BLaER1 treated with 17β-estradiol and CSF1 and Interleukin-3, amounts not matched to agents 10 nM and 100 nM (cell line): ENCODE data around the gene MYBPC2.

Experiments
- H3K27ac ChIP-seq, 11 experiments: shearing (Covaris generic); formaldehyde crosslinking; 2 replicates each; pipeline ENCODE4 v1.8.1; 2022
- H3K27me3 ChIP-seq, 11 experiments: shearing (Covaris generic); formaldehyde crosslinking; 2 replicates each; pipeline ENCODE4 v1.8.1; 2022
- H3K36me3 ChIP-seq, 11 experiments: shearing (Covaris generic); formaldehyde crosslinking; 2 replicates each; pipeline ENCODE4 v1.8.1; 2022
- H3K4me1 ChIP-seq, 10 experiments: shearing (Covaris generic); formaldehyde crosslinking; 2 replicates each; pipeline ENCODE4 v1.8.1; 2022
- H3K4me2 ChIP-seq, 11 experiments: shearing (Covaris generic); formaldehyde crosslinking; 2 replicates each; pipeline ENCODE4 v1.8.1; 2022
- H3K4me3 ChIP-seq, 10 experiments: shearing (Covaris generic); formaldehyde crosslinking; 2 replicates each; pipeline ENCODE4 v1.8.1; 2022
- H3K9ac ChIP-seq, 11 experiments: shearing (Covaris generic); formaldehyde crosslinking; 2 replicates each; pipeline ENCODE4 v1.8.1; 2022
- H3K9me3 ChIP-seq, 11 experiments: shearing (Covaris generic); formaldehyde crosslinking; replicated peaks in 1 of 11; 2 replicates each; pipeline ENCODE4 v1.8.1; 2022
- H4K20me1 ChIP-seq, 11 experiments: shearing (Covaris generic); formaldehyde crosslinking; 2 replicates each; pipeline ENCODE4 v1.8.1; 2022
- Cebpa-rat ChIP-seq, 11 experiments: shearing (Covaris generic); IDR thresholded peaks; 2 replicates each; pipeline ENCODE4 v1.8.1; 2022

MYBPC2 gene

GRCh38 chr19:50420808-50421207 is 11.9 kb upstream of the MYBPC2 start:
- peaks cover 0 to 45% (median 20%) of the 10 kb centered on the region in 11 experiments; a peak in 17 of 22 replicates for H3K36me3 ChIP-seq
- H3K4me3 ChIP-seq = peak overlapping the region in 6 of 10 experiments; percentile 63 to 80 (median 70); a peak in 8 of 20 replicates
- peak overlapping the region in 8 of 11 experiments; percentile 81 to 98 (median 96); a peak in 16 of 22 replicates for H3K4me2 ChIP-seq
- H3K4me1 ChIP-seq = peaks cover 39 to 70% (median 56%) of the 10 kb centered on the region in 10 experiments
- H4K20me1 ChIP-seq = peaks cover 0 to 19% (median 10%) of the 10 kb centered on the region in 11 experiments; a peak in 9 of 22 replicates
- H3K9me3 ChIP-seq = peaks cover 0 to 4% (median 0%) of the 10 kb centered on the region in 11 experiments; a peak in 1 of 22 replicates
- no peak for TF ChIP-seq Cebpa-rat (IDR thresholded peaks at IDR 0.05)
- peak overlapping the region in 2 of 11 experiments; percentile 74 to 81; a peak in 2 of 22 replicates for H3K9ac ChIP-seq
- peaks cover 0 to 7% (median 0%) of the 10 kb centered on the region in 11 experiments; a peak in 1 of 22 replicates for H3K27me3 ChIP-seq
- no peak overlapping the region for H3K27ac ChIP-seq

GRCh38 chr19:50422397-50423278 is 10.1 kb upstream of the MYBPC2 start:
- Histone ChIP-seq H4K20me1 (peaks cover 0 to 19% (median 7%) of the 10 kb centered on the region in 11 experiments; a peak in 9 of 22 replicates), H3K9ac (peak overlapping the region in 7 of 11 experiments; percentile 8 to 41 (median 29); a peak in 6 of 22 replicates), H3K9me3 (peaks cover 0 to 4% (median 0%) of the 10 kb centered on the region in 11 experiments; a peak in 1 of 22 replicates), H3K4me3 (no peak overlapping the region), H3K4me2 (peak overlapping the region in 7 of 11 experiments; percentile 1 to 98 (median 26); a peak in 6 of 22 replicates), H3K27ac (0 out of 22 replicates have a peak overlapping the region, but pooled peaks of 1 of the 11 experiments have one; percentile 26), H3K36me3 (peaks cover 0 to 56% (median 20%) of the 10 kb centered on the region in 11 experiments; a peak in 17 of 22 replicates), H3K27me3 (peaks cover 0 to 7% (median 0%) of the 10 kb centered on the region in 11 experiments; a peak in 1 of 22 replicates), H3K4me1 (peaks cover 24 to 57% (median 42%) of the 10 kb centered on the region in 10 experiments)
- no peak for TF ChIP-seq Cebpa-rat (IDR thresholded peaks at IDR 0.05)

DNA sequence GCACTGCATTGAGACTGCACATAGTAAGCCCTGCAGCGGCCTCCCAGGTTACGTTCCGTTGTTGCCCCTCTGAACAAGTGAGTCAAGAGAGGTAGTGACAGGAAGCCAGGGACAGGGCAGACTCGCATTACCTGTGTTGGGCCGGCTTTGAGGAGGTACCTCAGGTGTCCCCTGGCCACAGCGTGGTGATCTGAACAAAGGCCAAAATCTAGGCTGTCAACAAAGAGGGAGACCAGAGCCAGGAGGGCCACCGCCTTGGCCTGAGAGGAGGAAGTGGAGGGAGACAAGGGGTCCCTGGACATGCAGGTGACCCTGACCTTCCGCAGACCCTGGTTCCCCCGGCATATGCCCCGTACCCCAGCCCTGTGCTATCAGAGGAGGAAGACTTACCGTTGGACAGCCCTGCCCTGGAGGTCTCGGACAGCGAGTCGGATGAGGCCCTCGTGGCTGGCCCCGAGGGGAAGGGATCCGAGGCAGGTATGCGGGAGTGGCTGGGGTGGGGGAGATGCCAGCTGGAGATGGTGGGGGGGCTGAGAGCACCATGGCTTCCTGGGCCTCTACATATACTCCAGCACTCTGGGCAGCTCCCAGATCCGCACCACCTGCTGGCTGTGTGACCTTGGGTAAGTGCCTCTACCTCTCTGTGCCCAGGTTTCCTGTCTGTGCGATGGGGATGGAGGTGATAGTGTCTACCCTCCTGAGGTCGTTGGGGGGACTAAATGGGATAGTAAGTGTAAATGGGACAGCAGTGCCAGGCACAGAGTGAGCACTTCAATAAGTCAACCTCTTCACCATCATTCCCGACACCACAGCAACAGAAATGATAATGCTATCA is 9.2 kb upstream of the MYBPC2 start:
- Histone ChIP-seq H3K9ac (no peak overlapping the region; a peak in 1 of 22 replicates), H3K36me3 (peaks cover 0 to 60% (median 20%) of the 10 kb centered on the region in 11 experiments; a peak in 17 of 22 replicates), H3K4me1 (peaks cover 20 to 57% (median 42%) of the 10 kb centered on the region in 10 experiments), H3K27ac (no peak overlapping the region), H4K20me1 (peaks cover 0 to 19% (median 7%) of the 10 kb centered on the region in 11 experiments; a peak in 9 of 22 replicates), H3K27me3 (peaks cover 0 to 7% (median 0%) of the 10 kb centered on the region in 11 experiments; a peak in 1 of 22 replicates), H3K9me3 (peaks cover 0 to 4% (median 0%) of the 10 kb centered on the region in 11 experiments; a peak in 1 of 22 replicates), H3K4me2 (no peak overlapping the region), H3K4me3 (no peak overlapping the region)
- no peak for TF ChIP-seq Cebpa-rat (IDR thresholded peaks at IDR 0.05)

- Histone ChIP-seq H3K4me2 (no peak overlapping the region), H4K20me1 (peaks cover 0 to 19% (median 7%) of the 10 kb centered on the region in 11 experiments; a peak in 9 of 22 replicates), H3K27me3 (no peaks in the 10 kb centered on the region), H3K4me1 (peaks cover 11 to 57% (median 40%) of the 10 kb centered on the region in 10 experiments), H3K9ac (no peak overlapping the region), H3K9me3 (peaks cover 0 to 4% (median 0%) of the 10 kb centered on the region in 11 experiments; a peak in 1 of 22 replicates), H3K36me3 (peaks cover 0 to 67% (median 20%) of the 10 kb centered on the region in 11 experiments; a peak in 17 of 22 replicates), H3K27ac (no peak overlapping the region), H3K4me3 (no peak overlapping the region)
- no peak for TF ChIP-seq Cebpa-rat (IDR thresholded peaks at IDR 0.05)
Measured at GRCh38 chr19:50425581-50425980, 7.1 kb upstream of the MYBPC2 start.

- Histone ChIP-seq H3K4me2 (peak overlapping the region; percentile 79 to 99 (median 92)), H3K4me1 (peaks cover 20 to 51% (median 46%) of the 10 kb centered on the region in 10 experiments)
- no peak for TF ChIP-seq Cebpa-rat (IDR thresholded peaks at IDR 0.05)
Measured at GRCh38 chr19:50427318-50427925, 5.3 kb upstream of the MYBPC2 start.

GRCh38 chr19:50427997-50428425 is 4.7 kb upstream of the MYBPC2 start:
- Histone ChIP-seq H3K4me2 (peak overlapping the region; percentile 79 to 99 (median 92)), H3K36me3 (peaks cover 0 to 50% (median 12%) of the 10 kb centered on the region in 11 experiments; a peak in 16 of 22 replicates), H3K9ac (peak overlapping the region; percentile 36 to 80 (median 53); a peak in 21 of 22 replicates), H3K9me3 (no peaks in the 10 kb centered on the region), H3K27me3 (peaks cover 0 to 7% (median 0%) of the 10 kb centered on the region in 11 experiments; a peak in 2 of 22 replicates), H3K4me1 (peaks cover 26 to 53% (median 51%) of the 10 kb centered on the region in 10 experiments), H3K27ac (peak overlapping the region in 10 of 11 experiments; percentile 25 to 88 (median 60); a peak in 18 of 22 replicates), H4K20me1 (peaks cover 0 to 6% (median 5%) of the 10 kb centered on the region in 11 experiments; a peak in 4 of 22 replicates), H3K4me3 (peak overlapping the region in 9 of 10 experiments; percentile 3 to 60 (median 43); a peak in 15 of 20 replicates)
- TF ChIP-seq Cebpa-rat (IDR thresholded peaks at IDR 0.05) = no peak

More at GRCh38 chr19:50427318-50427925, 5.3 kb upstream of the MYBPC2 start:
- Histone ChIP-seq H3K4me3 (peak overlapping the region in 9 of 10 experiments; percentile 3 to 60 (median 43); a peak in 14 of 20 replicates), H3K36me3 (peaks cover 0 to 56% (median 18%) of the 10 kb centered on the region in 11 experiments; a peak in 17 of 22 replicates), H3K9me3 (no peaks in the 10 kb centered on the region), H3K9ac (peak overlapping the region; percentile 36 to 80 (median 53); a peak in 17 of 22 replicates), H4K20me1 (peaks cover 0 to 12% (median 3%) of the 10 kb centered on the region in 11 experiments; a peak in 7 of 22 replicates), H3K27ac (peak overlapping the region in 7 of 11 experiments; percentile 37 to 71 (median 65); a peak in 13 of 22 replicates), H3K27me3 (peaks cover 0 to under 1% (median 0%) of the 10 kb centered on the region in 11 experiments; a peak in 1 of 22 replicates)
